ENCODE measurements around the gene KRTAP10-1.

Gene KRTAP10-1

GRCh38 chr21:44494418-44494817 is 45.6 kb downstream of the KRTAP10-1 start:
- TF ChIP-seq CTCF (conservative IDR thresholded peaks at IDR 0.05) (no peak), ZFX (IDR thresholded peaks at IDR 0.05) (no peak)
- H3K27ac ChIP-seq = no peak overlapping the region

GRCh38 chr21:44492567-44493385 is 47.2 kb downstream of the KRTAP10-1 start:
- H3K27ac ChIP-seq = no peak overlapping the region

GRCh38 chr21:44490816-44491215 is 49.2 kb downstream of the KRTAP10-1 start:
- TF ChIP-seq CTCF (conservative IDR thresholded peaks at IDR 0.05) = no peak
- TF ChIP-seq ZFX (IDR thresholded peaks at IDR 0.05) = no peak
- H3K27ac ChIP-seq = no peak overlapping the region

More at GRCh38 chr21:44492567-44493385, 47.2 kb downstream of the KRTAP10-1 start:
- TF ChIP-seq CTCF (conservative IDR thresholded peaks at IDR 0.05) (no peak), ZFX (IDR thresholded peaks at IDR 0.05) (no peak)

- no peak overlapping the region for H3K27ac ChIP-seq
- TF ChIP-seq ZFX (IDR thresholded peaks at IDR 0.05) = no peak
- no peak for TF ChIP-seq CTCF (conservative IDR thresholded peaks at IDR 0.05)
These were observed 49.6 kb downstream of the KRTAP10-1 start for GRCh38 chr21:44490405-44490804.

GRCh38 chr21:44489962-44490361 is 50.0 kb downstream of the KRTAP10-1 start:
- no peak for TF ChIP-seq ZFX (IDR thresholded peaks at IDR 0.05)
- peak; percentile 48 for TF ChIP-seq CTCF (conservative IDR thresholded peaks at IDR 0.05)
- no peak overlapping the region for H3K27ac ChIP-seq
